Esophagus (tissue), 2 donors: Measurements from ENCODE around the gene IZUMO2. TPM values are rescaled to one million over a fixed set of nuclear protein-coding genes. Genes with fewer than 3 reads are reported as not detected.

Experiments
- H3K27ac ChIP-seq, 2 donors: one replicate each; pipeline ENCODE4 v1.5.1; 2013; ENCODE audit warnings: low read depth in 2 of 2, mild to moderate bottlenecking in 2 of 2, inconsistent platforms in 1 of 2, low read length in 1 of 2, moderate library complexity in 1 of 2
- H3K27me3 ChIP-seq, 2 donors: one replicate each; pipeline ENCODE4 v1.6.1; 2013; ENCODE audit warnings: low read length in 2 of 2, control low read depth in 1 of 2, mild to moderate bottlenecking in 1 of 2; ENCODE audit not compliant: insufficient read depth in 2 of 2, control insufficient read depth in 1 of 2
- H3K36me3 ChIP-seq, 2 donors: one replicate each; pipeline ENCODE4 v1.6.1; 2013; ENCODE audit warnings: low read length in 1 of 2; ENCODE audit not compliant: control insufficient read depth in 2 of 2, insufficient read depth in 2 of 2
- H3K4me1 ChIP-seq, 2 donors: one replicate each; pipeline ENCODE4 v1.6.1; 2013; ENCODE audit warnings: low read length in 1 of 2; ENCODE audit not compliant: control insufficient read depth in 2 of 2, insufficient read depth in 2 of 2
- H3K4me3 ChIP-seq, 2 donors: one replicate each; pipeline ENCODE4 v1.5.1; 2013; ENCODE audit warnings: low read length in 2 of 2, mild to moderate bottlenecking in 2 of 2, low read depth in 1 of 2, moderate library complexity in 1 of 2
- H3K9me3 ChIP-seq, 2 donors: one replicate each; pipeline ENCODE4 v1.6.1; 2013; ENCODE audit warnings: mild to moderate bottlenecking in 2 of 2, low read depth in 1 of 2, low read length in 1 of 2, moderate library complexity in 1 of 2; ENCODE audit not compliant: control insufficient read depth in 2 of 2, insufficient read depth in 1 of 2
- WGBS, 2 donors: extraction: QIAGEN DNeasy Blood & Tissue Kit; methylation state at CpG; one replicate each; pipeline ENCODE4 v1.1.7; 2013; 5-methylcytosine and 5-hydroxymethylcytosine counted together
- polyA plus RNA-seq, 2 donors: library from polyadenylated mRNA; stranded (reverse); fragments of 200-250 nt; gene quantifications; one replicate each; pipeline ENCODE4 v1.2.3, GENCODE V29; 2013
- donor health status: healthy with polysubstance abuse.
- donor health status: Bipolar disorder and iron deficiency.

IZUMO2 gene
- polyA plus RNA-seq, 2 donors: not detected

GRCh38 chr19:50174100-50174793, 11.2 kb upstream of the IZUMO2 start:
- no peaks in the 10 kb centered on the region for H3K27me3 ChIP-seq
- H3K9me3 ChIP-seq: no peaks in the 10 kb centered on the region
- no peak overlapping the region for H3K4me3 ChIP-seq
- peaks cover 0 to 4% of the 10 kb centered on the region in 2 donors for H3K4me1 ChIP-seq
- no peak overlapping the region for H3K27ac ChIP-seq
- no peaks in the 10 kb centered on the region for H3K36me3 ChIP-seq
- WGBS, 2 donors: 38 to 45% methylated on average over 5 of the region's 5 CpGs

GRCh38 chr19:50173127-50173526, 10.0 kb upstream of the IZUMO2 start:
- Histone ChIP-seq H3K27me3 (no peaks in the 10 kb centered on the region), H3K27ac (no peak overlapping the region), H3K36me3 (no peaks in the 10 kb centered on the region), H3K9me3 (no peaks in the 10 kb centered on the region), H3K4me3 (no peak overlapping the region), H3K4me1 (peaks cover 0 to 7% of the 10 kb centered on the region in 2 donors)
- WGBS, 2 donors: 55 to 65% methylated on average over 8 of the region's 8 CpGs

GRCh38 chr19:50172726-50173125, 9.6 kb upstream of the IZUMO2 start:
- Histone ChIP-seq H3K27ac (no peak overlapping the region), H3K36me3 (no peaks in the 10 kb centered on the region), H3K9me3 (no peaks in the 10 kb centered on the region), H3K27me3 (no peaks in the 10 kb centered on the region), H3K4me1 (peaks cover 0 to 7% of the 10 kb centered on the region in 2 donors), H3K4me3 (no peak overlapping the region)

- WGBS, 2 donors: 85 to 92% methylated on average over 5 of the region's 5 CpGs
- Histone ChIP-seq H3K4me1 (peaks cover 0 to 7% of the 10 kb centered on the region in 2 donors), H3K4me3 (no peak overlapping the region), H3K36me3 (no peaks in the 10 kb centered on the region), H3K27ac (no peak overlapping the region), H3K27me3 (no peaks in the 10 kb centered on the region), H3K9me3 (no peaks in the 10 kb centered on the region)
Measured at GRCh38 chr19:50171752-50172151, 8.7 kb upstream of the IZUMO2 start.

GRCh38 chr19:50167314-50167721, 4.2 kb upstream of the IZUMO2 start:
- H3K36me3 ChIP-seq: no peaks in the 10 kb centered on the region
- peak overlapping the region in 1 of 2 donors; percentile 75 for H3K27ac ChIP-seq
- H3K27me3 ChIP-seq: no peaks in the 10 kb centered on the region
- no peaks in the 10 kb centered on the region for H3K9me3 ChIP-seq
- 20 to 27% methylated on average over 12 of the region's 12 CpGs for WGBS, 2 donors
- H3K4me3 ChIP-seq: no peak overlapping the region
- H3K4me1 ChIP-seq: peaks cover 0 to 5% of the 10 kb centered on the region in 2 donors

GRCh38 chr19:50159078-50159477, 4.0 kb downstream of the IZUMO2 start:
- peaks cover 3 to 7% of the 10 kb centered on the region in 2 donors for H3K9me3 ChIP-seq
- WGBS, 2 donors: 91 to 94% methylated on average over 2 of the region's 2 CpGs
- no peaks in the 10 kb centered on the region for H3K36me3 ChIP-seq
- H3K27ac ChIP-seq: no peak overlapping the region
- no peaks in the 10 kb centered on the region for H3K27me3 ChIP-seq
- no peak overlapping the region for H3K4me3 ChIP-seq
- no peaks in the 10 kb centered on the region for H3K4me1 ChIP-seq

GRCh38 chr19:50158577-50158976, 4.5 kb downstream of the IZUMO2 start:
- Histone ChIP-seq H3K27ac (no peak overlapping the region), H3K27me3 (no peaks in the 10 kb centered on the region), H3K4me1 (no peaks in the 10 kb centered on the region), H3K4me3 (no peak overlapping the region), H3K9me3 (peaks cover 3 to 7% of the 10 kb centered on the region in 2 donors), H3K36me3 (no peaks in the 10 kb centered on the region)

GRCh38 chr19:50155520-50156109, 7.5 kb downstream of the IZUMO2 start:
- no peak overlapping the region for H3K4me3 ChIP-seq
- H3K4me1 ChIP-seq: no peaks in the 10 kb centered on the region
- H3K27me3 ChIP-seq: no peaks in the 10 kb centered on the region
- H3K36me3 ChIP-seq: no peaks in the 10 kb centered on the region
- H3K9me3 ChIP-seq: peaks cover 3 to 7% of the 10 kb centered on the region in 2 donors
- WGBS, 2 donors: 81 to 82% methylated on average over 8 of the region's 8 CpGs
- no peak overlapping the region for H3K27ac ChIP-seq

GRCh38 chr19:50154529-50154928, 8.6 kb downstream of the IZUMO2 start:
- 77 to 78% methylated on average over 16 of the region's 16 CpGs for WGBS, 2 donors
- H3K4me1 ChIP-seq: no peaks in the 10 kb centered on the region

GRCh38 chr19:50152578-50152977, 10.5 kb downstream of the IZUMO2 start:
- H3K4me1 ChIP-seq: no peaks in the 10 kb centered on the region
- H3K27ac ChIP-seq: no peak overlapping the region
- H3K36me3 ChIP-seq: no peaks in the 10 kb centered on the region
- H3K4me3 ChIP-seq: no peak overlapping the region
- H3K9me3 ChIP-seq: no peaks in the 10 kb centered on the region
- no peaks in the 10 kb centered on the region for H3K27me3 ChIP-seq
- 64 to 66% methylated on average over 4 of the region's 4 CpGs for WGBS, 2 donors

More at GRCh38 chr19:50154529-50154928, 8.6 kb downstream of the IZUMO2 start:
- peaks cover 3 to 7% of the 10 kb centered on the region in 2 donors for H3K9me3 ChIP-seq
- H3K4me3 ChIP-seq: no peak overlapping the region
- H3K27ac ChIP-seq: no peak overlapping the region
- H3K27me3 ChIP-seq: no peaks in the 10 kb centered on the region
- H3K36me3 ChIP-seq: no peaks in the 10 kb centered on the region
